PFSK-1 (cell line): ENCODE measurements around the gene ZMYM1.

Experiments used
- SIN3A ChIP-seq: IDR thresholded peaks from 2 replicates; pipeline ENCODE4 v1.6.1; 2012; ENCODE audit warnings: mild to moderate bottlenecking, low read length, moderate library complexity, borderline replicate concordance; ENCODE audit not compliant: insufficient read depth
- TAF1 ChIP-seq: IDR thresholded peaks from 2 replicates; pipeline ENCODE4 v1.6.1; 2012; ENCODE audit warnings: low read length, control low read depth, borderline replicate concordance; ENCODE audit not compliant: insufficient read depth

- TF ChIP-seq TAF1, result no peak
- no peak for TF ChIP-seq SIN3A
Observed at GRCh38 chr1:35112668-35113067, 33.5 kb downstream of the ZMYM1 start.
